HG03520 (cell line): ENCODE results near the gene ZNF821.
"Not testable (repeated sequence)": the region's sequence is repeated elsewhere in the genome, so short reads cannot be mapped to it uniquely, and the experiment has no call there.

Source experiments
- ATAC-seq: cut with Tn5 transposase; IDR thresholded peaks from one replicate; pipeline ENCODE4 v1.9.1; 2021; ENCODE audit warnings: mild to moderate bottlenecking, moderate library complexity; ENCODE audit not compliant: unreplicated experiment

The ZNF821 gene

GRCh38 chr16:71863995-71864394 is 20.0 kb downstream of the ZNF821 start:
- ATAC-seq: no peak

GRCh38 chr16:71859762-71860521 is 24.0 kb downstream of the ZNF821 start:
- no peak for ATAC-seq

GRCh38 chr16:71855937-71856662 is 27.9 kb downstream of the ZNF821 start:
- ATAC-seq: no peak

GRCh38 chr16:71854369-71854948 is 29.5 kb downstream of the ZNF821 start:
- no peak for ATAC-seq

- peak; percentile 70 for ATAC-seq
Observed at GRCh38 chr16:71853413-71853812, 30.6 kb downstream of the ZNF821 start.

GRCh38 chr16:71852561-71852960 is 31.4 kb downstream of the ZNF821 start:
- no peak for ATAC-seq

- no peak for ATAC-seq
Observed at GRCh38 chr16:71852158-71852557, 31.8 kb downstream of the ZNF821 start.

- ATAC-seq: no peak
Observed at GRCh38 chr16:71851746-71852145, 32.2 kb downstream of the ZNF821 start.

- ATAC-seq: no peak
Observed at GRCh38 chr16:71848622-71849021, 35.4 kb downstream of the ZNF821 start.

GRCh38 chr16:71847096-71847495 is 36.9 kb downstream of the ZNF821 start:
- ATAC-seq: no peak

GRCh38 chr16:71846431-71846830 is 37.6 kb downstream of the ZNF821 start:
- no peak for ATAC-seq

- ATAC-seq: peak; percentile 62
Observed at GRCh38 chr16:71845639-71846430, 38.1 kb downstream of the ZNF821 start, which contains the start of gene ATXN1L. Gene ATXN1L (plus strand): TSS chr16:71845976. CDS start chr16:71849741, 3,765 bp downstream.

- ATAC-seq: no peak
Observed at GRCh38 chr16:71843572-71843971, 40.4 kb downstream of the ZNF821 start.

GRCh38 chr16:71840052-71840451 is 43.9 kb downstream of the ZNF821 start:
- ATAC-seq: no peak

- no peak for ATAC-seq
Observed at GRCh38 chr16:71837150-71837549, 46.8 kb downstream of the ZNF821 start.

- ATAC-seq: no peak
Observed at GRCh38 chr16:71834291-71834690, 49.7 kb downstream of the ZNF821 start.

GRCh38 chr16:71832112-71832511 is 51.9 kb downstream of the ZNF821 start:
- not testable (repeated sequence) for ATAC-seq

GRCh38 chr16:71831698-71832097 is 52.3 kb downstream of the ZNF821 start:
- ATAC-seq: not testable (repeated sequence)

- no peak for ATAC-seq
Observed at GRCh38 chr16:71830359-71830758, 53.6 kb downstream of the ZNF821 start.

- ATAC-seq: no peak
Observed at GRCh38 chr16:71826533-71827017, 57.4 kb downstream of the ZNF821 start.

- peak; percentile 3 for ATAC-seq
Observed at GRCh38 chr16:71817155-71817500, 66.9 kb downstream of the ZNF821 start.
